ENCODE data around the gene TENT4A. TPM values are rescaled to one million over a fixed set of nuclear protein-coding genes. Genes with fewer than 3 reads are reported as not detected.

TENT4A gene
- total RNA-seq, 1 experiment from 2014 or later: 39.3 TPM

DNA sequence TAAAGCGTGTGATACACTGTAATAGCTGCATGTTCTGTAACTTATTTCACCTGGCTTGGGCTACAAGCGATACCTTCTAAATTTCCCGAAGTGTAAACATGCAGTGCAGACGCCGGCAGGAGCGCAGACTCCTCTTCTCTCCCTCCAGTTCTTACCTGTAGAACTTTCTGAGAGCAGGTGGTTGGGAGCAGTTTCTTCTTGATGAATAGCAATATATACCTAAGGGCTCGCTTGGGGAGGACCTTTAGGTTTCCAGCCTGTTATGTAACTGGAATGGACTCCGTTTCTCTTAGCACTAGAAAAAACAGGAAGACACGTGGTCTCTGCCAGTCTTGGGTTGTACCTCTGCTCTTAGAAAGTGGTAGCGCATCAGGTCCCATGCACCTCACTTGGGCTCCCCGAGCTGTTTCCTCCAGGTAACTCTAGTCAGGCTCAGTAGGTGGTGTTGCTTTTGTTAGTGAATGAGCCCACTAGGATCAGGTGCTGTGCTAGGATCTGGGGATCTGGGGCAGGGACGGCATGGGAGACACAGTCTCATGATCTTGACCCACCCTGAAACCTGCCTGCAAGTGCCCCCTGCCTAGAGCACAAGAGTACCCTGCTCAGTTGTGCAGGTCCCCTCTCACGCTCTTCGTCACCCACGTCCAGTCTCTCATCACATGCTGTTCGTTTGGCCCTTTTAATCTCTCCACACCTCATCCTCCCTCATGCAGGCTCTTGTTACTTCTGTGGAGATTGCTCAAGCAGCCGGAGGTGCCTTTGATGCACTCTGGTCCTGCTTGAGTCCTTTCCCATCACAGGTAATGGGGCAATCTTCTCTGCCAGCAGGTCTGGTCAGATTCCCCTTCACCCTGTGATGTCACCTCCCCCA, 2.8 kb downstream of the TENT4A start:
- H3K9me2 ChIP-seq (replicated peaks; ENCODE audit: low read length): no peaks in the 10 kb centered on the region
- POLR2A ChIA-PET (ENCODE audit: unreplicated experiment): no interaction called here
- intact Hi-C loops (cut with micrococcal nuclease): no loop called here
- no peak for ATAC-seq
- H3K4me3 ChIP-seq (ENCODE audit: low read length): peak overlapping the region; percentile 87
- peaks cover 16% of the 10 kb centered on the region for H3K36me3 ChIP-seq (ENCODE audit: low read depth, low read length)
- TSS peak; percentile 43 for BruUV-seq (replicated peaks)
- no peaks in the 10 kb centered on the region for H3K9me3 ChIP-seq (ENCODE audit: low read length)
- H2AFZ ChIP-seq (ENCODE audit: low read length): peak overlapping the region; percentile 16; the same call in 1 of the 2 replicates
- CTCF ChIA-PET: no interaction called here
- no peaks in the 10 kb centered on the region for H3F3A ChIP-seq (ENCODE audit: low read length, unreplicated experiment)
- TF ChIP-seq EZH2 (IDR thresholded peaks at IDR 0.05; ENCODE audit: low read length, unreplicated experiment): no peak
- no peak for TF ChIP-seq EZH2phosphoT487 (IDR thresholded peaks at IDR 0.05; ENCODE audit: borderline replicate concordance, low read length)
- TF ChIP-seq, protein P1, sequence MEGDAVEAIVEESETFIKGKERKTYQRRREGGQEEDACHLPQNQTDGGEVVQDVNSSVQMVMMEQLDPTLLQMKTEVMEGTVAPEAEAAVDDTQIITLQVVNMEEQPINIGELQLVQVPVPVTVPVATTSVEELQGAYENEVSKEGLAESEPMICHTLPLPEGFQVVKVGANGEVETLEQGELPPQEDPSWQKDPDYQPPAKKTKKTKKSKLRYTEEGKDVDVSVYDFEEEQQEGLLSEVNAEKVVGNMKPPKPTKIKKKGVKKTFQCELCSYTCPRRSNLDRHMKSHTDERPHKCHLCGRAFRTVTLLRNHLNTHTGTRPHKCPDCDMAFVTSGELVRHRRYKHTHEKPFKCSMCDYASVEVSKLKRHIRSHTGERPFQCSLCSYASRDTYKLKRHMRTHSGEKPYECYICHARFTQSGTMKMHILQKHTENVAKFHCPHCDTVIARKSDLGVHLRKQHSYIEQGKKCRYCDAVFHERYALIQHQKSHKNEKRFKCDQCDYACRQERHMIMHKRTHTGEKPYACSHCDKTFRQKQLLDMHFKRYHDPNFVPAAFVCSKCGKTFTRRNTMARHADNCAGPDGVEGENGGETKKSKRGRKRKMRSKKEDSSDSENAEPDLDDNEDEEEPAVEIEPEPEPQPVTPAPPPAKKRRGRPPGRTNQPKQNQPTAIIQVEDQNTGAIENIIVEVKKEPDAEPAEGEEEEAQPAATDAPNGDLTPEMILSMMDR (conservative IDR thresholded peaks at IDR 0.05; ENCODE audit: low read depth, low read length): no peak
- H4K20me1 ChIP-seq (ENCODE audit: low read length): peaks cover 57% of the 10 kb centered on the region
- peak overlapping the region; percentile 84 for H3K4me2 ChIP-seq (ENCODE audit: low read length)
- no peak overlapping the region for H3K27ac ChIP-seq (ENCODE audit: low read length)
- H3K79me2 ChIP-seq (ENCODE audit: low read length): peaks cover 68% of the 10 kb centered on the region
- peaks cover 42% of the 10 kb centered on the region for H3K4me1 ChIP-seq (ENCODE audit: insufficient read depth, low read length)
- H3K9ac ChIP-seq (ENCODE audit: low read length): peak overlapping the region; percentile 64
- DNase-seq: no peak
- H3K27me3 ChIP-seq (ENCODE audit: low read length): no peaks in the 10 kb centered on the region

- ATAC-seq (no peak), DNase-seq (no peak)
- peak overlapping the region; percentile 84 for H3K4me2 ChIP-seq (ENCODE audit: low read length)
- no peaks in the 10 kb centered on the region for H3K9me3 ChIP-seq (ENCODE audit: low read length)
- H3K79me2 ChIP-seq (ENCODE audit: low read length): peaks cover 75% of the 10 kb centered on the region
- no peaks in the 10 kb centered on the region for H3F3A ChIP-seq (ENCODE audit: low read length, unreplicated experiment)
- H3K27ac ChIP-seq (ENCODE audit: low read length): no peak overlapping the region
- H3K4me1 ChIP-seq (ENCODE audit: insufficient read depth, low read length): peaks cover 38% of the 10 kb centered on the region
- intact Hi-C loops (cut with micrococcal nuclease): no loop called here
- POLR2A ChIA-PET (ENCODE audit: unreplicated experiment): no interaction called here
- H3K36me3 ChIP-seq (ENCODE audit: low read depth, low read length): peaks cover 16% of the 10 kb centered on the region
- TF ChIP-seq EZH2phosphoT487 (IDR thresholded peaks at IDR 0.05; ENCODE audit: borderline replicate concordance, low read length): no peak
- TF ChIP-seq, protein P1 (conservative IDR thresholded peaks at IDR 0.05; ENCODE audit: low read depth, low read length): no peak
- TF ChIP-seq EZH2 (IDR thresholded peaks at IDR 0.05; ENCODE audit: low read length, unreplicated experiment): no peak
- peaks cover 61% of the 10 kb centered on the region for H4K20me1 ChIP-seq (ENCODE audit: low read length)
- peak overlapping the region; percentile 87 for H3K4me3 ChIP-seq (ENCODE audit: low read length)
- H2AFZ ChIP-seq (ENCODE audit: low read length): no peak overlapping the region
- H3K9ac ChIP-seq (ENCODE audit: low read length): no peak overlapping the region
- no TSS peak for BruUV-seq (replicated peaks)
- CTCF ChIA-PET: no interaction called here
- no peaks in the 10 kb centered on the region for H3K27me3 ChIP-seq (ENCODE audit: low read length)
- H3K9me2 ChIP-seq (replicated peaks; ENCODE audit: low read length): no peaks in the 10 kb centered on the region
These were observed 3.5 kb downstream of the TENT4A start for GRCh38 chr5:6716629-6717149.

DNA sequence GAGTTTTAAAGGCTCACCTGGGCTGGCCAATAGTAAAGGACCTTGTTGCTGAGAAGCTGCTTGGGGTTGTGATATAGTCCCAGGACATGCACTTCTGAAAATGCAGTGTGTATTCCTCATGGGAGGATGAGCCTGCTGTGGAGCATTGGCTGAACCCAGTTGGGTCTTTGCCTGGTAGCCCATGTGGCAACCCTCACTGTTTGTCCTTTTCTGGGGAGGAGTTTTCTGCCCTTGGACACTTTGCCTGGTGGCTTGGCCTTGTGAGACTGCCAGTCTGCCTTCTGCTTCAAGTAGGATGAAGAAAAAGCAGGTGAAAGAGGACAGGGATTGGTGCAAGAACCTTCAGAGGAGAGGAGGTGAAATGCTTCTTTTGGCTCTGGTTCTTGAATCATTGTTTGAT, 4.0 kb downstream of the TENT4A start:
- Histone ChIP-seq H3K4me2 (ENCODE audit: low read length) (peak overlapping the region; percentile 84), H3K9me3 (ENCODE audit: low read length) (no peaks in the 10 kb centered on the region), H3K4me3 (ENCODE audit: low read length) (peak overlapping the region; percentile 87), H3K9ac (ENCODE audit: low read length) (no peak overlapping the region), H3K4me1 (ENCODE audit: insufficient read depth, low read length) (peaks cover 32% of the 10 kb centered on the region), H3K27ac (ENCODE audit: low read length) (no peak overlapping the region), H2AFZ (ENCODE audit: low read length) (no peak overlapping the region), H3K79me2 (ENCODE audit: low read length) (peaks cover 81% of the 10 kb centered on the region), H4K20me1 (ENCODE audit: low read length) (peaks cover 67% of the 10 kb centered on the region), H3K36me3 (ENCODE audit: low read depth, low read length) (peaks cover 16% of the 10 kb centered on the region), H3F3A (ENCODE audit: low read length, unreplicated experiment) (no peaks in the 10 kb centered on the region), H3K27me3 (ENCODE audit: low read length) (no peaks in the 10 kb centered on the region), H3K9me2 (replicated peaks; ENCODE audit: low read length) (no peaks in the 10 kb centered on the region)
- CTCF ChIA-PET: no interaction called here
- TF ChIP-seq, protein P1 (conservative IDR thresholded peaks at IDR 0.05; ENCODE audit: low read depth, low read length): no peak
- TF ChIP-seq EZH2phosphoT487 (IDR thresholded peaks at IDR 0.05; ENCODE audit: borderline replicate concordance, low read length) (no peak), EZH2 (IDR thresholded peaks at IDR 0.05; ENCODE audit: low read length, unreplicated experiment) (no peak)
- POLR2A ChIA-PET (ENCODE audit: unreplicated experiment): no interaction called here
- BruUV-seq (replicated peaks): no TSS peak
- intact Hi-C loops (cut with micrococcal nuclease): no loop called here
- ATAC-seq: no peak
- no peak for DNase-seq

Measured in PC-3 (cell line).